Measurements from ENCODE around the gene XPR1. TPM values are rescaled to one million over a fixed set of nuclear protein-coding genes. Genes with fewer than 3 reads are reported as not detected.

XPR1 gene
- total and polyA plus RNA-seq, 2 donors (not counting 3 experiments of a cell fraction or from before 2014, with no cell fraction given), result 23.9 to 26.7 TPM

DNA sequence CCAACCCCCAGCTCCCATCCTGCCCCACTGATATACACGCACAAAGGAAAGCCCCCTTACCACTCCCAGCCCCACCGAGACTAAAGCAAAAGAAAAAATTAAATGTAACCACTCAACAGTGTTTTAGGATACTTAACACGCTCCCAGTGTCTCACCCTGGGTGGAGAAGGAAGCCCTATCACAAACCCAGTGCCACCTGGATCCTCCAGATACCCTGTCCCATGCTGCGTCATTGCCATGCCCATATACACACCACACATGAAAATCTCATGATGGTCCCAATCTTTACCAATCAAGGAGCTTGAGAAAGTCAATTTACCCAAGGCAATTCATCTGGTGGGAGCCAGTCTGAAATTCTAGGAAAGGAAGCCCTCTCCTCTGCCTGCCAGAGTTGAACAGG is 292.1 kb downstream of the XPR1 start:
- no peak for TF ChIP-seq MAX (IDR thresholded peaks at IDR 0.05; ENCODE audit: insufficient read depth, insufficient read length)
- TF ChIP-seq, protein P1, sequence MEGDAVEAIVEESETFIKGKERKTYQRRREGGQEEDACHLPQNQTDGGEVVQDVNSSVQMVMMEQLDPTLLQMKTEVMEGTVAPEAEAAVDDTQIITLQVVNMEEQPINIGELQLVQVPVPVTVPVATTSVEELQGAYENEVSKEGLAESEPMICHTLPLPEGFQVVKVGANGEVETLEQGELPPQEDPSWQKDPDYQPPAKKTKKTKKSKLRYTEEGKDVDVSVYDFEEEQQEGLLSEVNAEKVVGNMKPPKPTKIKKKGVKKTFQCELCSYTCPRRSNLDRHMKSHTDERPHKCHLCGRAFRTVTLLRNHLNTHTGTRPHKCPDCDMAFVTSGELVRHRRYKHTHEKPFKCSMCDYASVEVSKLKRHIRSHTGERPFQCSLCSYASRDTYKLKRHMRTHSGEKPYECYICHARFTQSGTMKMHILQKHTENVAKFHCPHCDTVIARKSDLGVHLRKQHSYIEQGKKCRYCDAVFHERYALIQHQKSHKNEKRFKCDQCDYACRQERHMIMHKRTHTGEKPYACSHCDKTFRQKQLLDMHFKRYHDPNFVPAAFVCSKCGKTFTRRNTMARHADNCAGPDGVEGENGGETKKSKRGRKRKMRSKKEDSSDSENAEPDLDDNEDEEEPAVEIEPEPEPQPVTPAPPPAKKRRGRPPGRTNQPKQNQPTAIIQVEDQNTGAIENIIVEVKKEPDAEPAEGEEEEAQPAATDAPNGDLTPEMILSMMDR (IDR thresholded peaks at IDR 0.05; ENCODE audit: extremely low read depth in 1 of 2, insufficient read depth in 1 of 2, low read depth in 1 of 2, low read length in 2 of 2), result no peak
- TF ChIP-seq POLR2A (IDR thresholded peaks at IDR 0.05; ENCODE audit: low read depth, low read length), result no peak
- TF ChIP-seq GATA2 (IDR thresholded peaks at IDR 0.05; ENCODE audit: insufficient read depth, insufficient read length, low read depth, low read length), result no peak
- no peak for TF ChIP-seq MYC (IDR thresholded peaks at IDR 0.05; ENCODE audit: low read depth, low read length)
- no peak for TF ChIP-seq EZH2 (IDR thresholded peaks at IDR 0.05; ENCODE audit: borderline replicate concordance, low read depth, low read length, severe bottlenecking)
- TF ChIP-seq POLR2AphosphoS5 (IDR thresholded peaks at IDR 0.05; ENCODE audit: insufficient read depth, low read depth, low read length), result no peak
- TF ChIP-seq FOS (IDR thresholded peaks at IDR 0.05; ENCODE audit: borderline replicate concordance, insufficient read depth, low read length), result no peak
- TF ChIP-seq JUN (IDR thresholded peaks at IDR 0.05; ENCODE audit: borderline replicate concordance, insufficient read depth, insufficient read length, low read depth), result no peak
- Histone ChIP-seq H3K4me1 (ENCODE audit: control insufficient read depth, extremely low read depth, insufficient read depth, low read length) (no peaks in the 10 kb centered on the region), H3K9me3 (replicated peaks; ENCODE audit: control insufficient read depth, insufficient read depth, low read length) (no peaks in the 10 kb centered on the region), H3K9ac (replicated peaks; ENCODE audit: extremely low read depth, insufficient read depth, low read length) (no peak overlapping the region), H3K27me3 (ENCODE audit: control insufficient read depth in 2 of 2, insufficient read depth in 2 of 2, low read length in 2 of 2) (no peaks in the 10 kb centered on the region), H3K27ac (ENCODE audit: insufficient read depth, low read depth, low read length) (no peak overlapping the region), H3K4me3 (replicated peaks in 1 of 3; ENCODE audit: insufficient read depth in 1 of 3, low read depth in 1 of 3, low read length in 3 of 3) (no peak overlapping the region), H4K20me1 (replicated peaks; ENCODE audit: control insufficient read depth, extremely low read depth, insufficient read depth, low read length) (no peaks in the 10 kb centered on the region), H3K79me2 (ENCODE audit: control insufficient read depth, insufficient read depth, low read length) (no peaks in the 10 kb centered on the region), H3K4me2 (ENCODE audit: insufficient read depth, low read length) (no peak overlapping the region), H3K9me1 (replicated peaks; ENCODE audit: control insufficient read depth, extremely low read depth, insufficient read depth, low read length) (no peaks in the 10 kb centered on the region), H3K36me3 (ENCODE audit: control insufficient read depth in 2 of 2, extremely low read depth in 1 of 2, insufficient read depth in 2 of 2, low read length in 2 of 2) (no peaks in the 10 kb centered on the region), H2AFZ (ENCODE audit: low read depth, low read length) (no peak overlapping the region)
- intact Hi-C loops (cut with micrococcal nuclease), result no loop called here
- POLR2A ChIA-PET, result no interaction called here
- DNase-seq (ENCODE audit: low read depth, low spot score) (no peak), FAIRE-seq (no peak)
- dilution Hi-C loops (cut with MboI; ENCODE audit: extremely low pct_ligation_motif_present, low sequenced_read_pairs), result no loop called here
- no TSS peak for BruUV-seq (replicated peaks)
- CTCF ChIA-PET, result interaction anchor here (1.3 to 2.0 kb wide), 2 partner anchors 13 to 42 kb away, joined by 3 to 14 read pairs; no protein-coding TSS in a partner anchor

Data from endothelial cell of umbilical vein (primary cell).